Peyer's patch (tissue), 4 donors: ENCODE measurements around the gene STAP2.

ENCODE experiments used
- CTCF ChIP-seq, 6 experiments: fragments of 450-650 bp in 4 of 6; fragments of 200-600 bp in 2 of 6; sonication (generic) in 1 of 6; IDR thresholded peaks; one replicate each; pipeline ENCODE4 v1.5.1; 2017 to 2019; ENCODE audit warnings: antibody characterized with exemption in 6 of 6, mild to moderate bottlenecking in 3 of 6, moderate library complexity in 1 of 6
- POLR2A ChIP-seq, 2 donors: fragments of 450-650 bp; IDR thresholded peaks; one replicate each; pipeline ENCODE4 v1.5.1; 2017; ENCODE audit warnings: antibody characterized with exemption in 2 of 2, mild to moderate bottlenecking in 2 of 2, moderate library complexity in 2 of 2

GRCh38 chr19:4337906-4338440 is 654 bp downstream of the STAP2 start:
- TF ChIP-seq CTCF (IDR thresholded peaks at IDR 0.05) (no peak), POLR2A (IDR thresholded peaks at IDR 0.05) (peak; percentile 33 to 49)
